Right lobe of liver (tissue), 4 donors: ENCODE measurements around the gene BRIP1.

Source experiments
- CTCF ChIP-seq, 4 donors: fragments of 200-600 bp in 3 of 4; fragments of 450-650 bp in 1 of 4; IDR thresholded peaks; one replicate each; pipeline versions ENCODE4 v1.5.1 to v1.8.0; 2016 to 2022; ENCODE audit warnings: antibody characterized with exemption in 4 of 4, mild to moderate bottlenecking in 2 of 4
- POLR2A ChIP-seq: fragments of 450-650 bp; IDR thresholded peaks from one replicate; pipeline ENCODE4 v1.6.1; 2017; ENCODE audit warnings: antibody characterized with exemption, mild to moderate bottlenecking
- donor health status: DM: no; HTN: no; CAD: no.
- donor health status: DM: no; HTN: no; CAD: no.
- donor health status: DM: no; HTN: yes; CAD: no.

GRCh38 chr17:61689610-61690180, 173.6 kb downstream of the BRIP1 start:
- TF ChIP-seq CTCF (IDR thresholded peaks at IDR 0.05) (no peak), POLR2A (no peak)
